Prostate gland (tissue), 2 donors: ENCODE data around the gene NUDT22. TPM values are rescaled to one million over a fixed set of nuclear protein-coding genes. Genes with fewer than 3 reads are reported as not detected.

ENCODE experiments used
- DNase-seq: peaks from one replicate; pipeline ENCODE4 v3.0.0-alpha.2; 2019; ENCODE audit warnings: low spot score
- H3K27ac ChIP-seq, 2 donors: fragments of 200-600 bp; sonication (generic); 2 replicates each; pipeline ENCODE4 v1.5.1; 2017 to 2019
- H3K27me3 ChIP-seq: fragments of 200-600 bp; sonication (generic); replicated peaks from 2 replicates; pipeline ENCODE4 v1.5.1; 2019; ENCODE audit not compliant: insufficient read depth
- H3K36me3 ChIP-seq, 2 donors: fragments of 200-600 bp; sonication (generic); 1 replicate in 1 of 2; 2 replicates in 1 of 2; pipeline versions ENCODE4 v1.5.1 to v1.8.1; 2017 to 2019
- H3K4me1 ChIP-seq: fragments of 200-600 bp; sonication (generic); replicated peaks from 2 replicates; pipeline ENCODE4 v1.5.1; 2019
- H3K4me3 ChIP-seq, 2 donors: fragments of 200-600 bp; sonication (generic); 2 replicates each; pipeline ENCODE4 v1.5.1; 2017 to 2019
- H3K9me3 ChIP-seq: fragments of 200-600 bp; sonication (generic); 2 replicates; pipeline ENCODE4 v1.5.1; 2017
- POLR2A ChIP-seq: fragments of 450-650 bp; IDR thresholded peaks from one replicate; pipeline ENCODE4 v1.6.1; 2016; ENCODE audit warnings: antibody characterized with exemption, mild to moderate bottlenecking
- POLR2AphosphoS5 ChIP-seq: sonication (generic); formaldehyde crosslinking; IDR thresholded peaks from one replicate; pipeline ENCODE4 v1.6.1; 2017; ENCODE audit warnings: antibody characterized with exemption
- WGBS: methylation state at CpG from one replicate; pipeline ENCODE4 v1.1.5; 2018; 5-methylcytosine and 5-hydroxymethylcytosine counted together
- intact Hi-C: fragments of 100-400 bp; cut with DNase I; formaldehyde crosslinking; loops from one replicate; pipeline ENCODE4 v1.14.2; 2022
- total RNA-seq, 2 donors: library from RNA; depleted of rRNA; stranded (reverse); fragments of >200 nt; gene quantifications; one replicate each; pipeline ENCODE4 v1.1.0, GENCODE V29; 2016
- TF ChIP-seq, protein P1 (sequence below), 4 experiments: fragments of 200-600 bp in 2 of 4; fragments of 450-650 bp in 2 of 4; sonication (generic) in 2 of 4; IDR thresholded peaks; 1 replicate in 3 of 4; 2 replicates in 1 of 4; pipeline ENCODE4 v1.5.1; 2016 to 2019; ENCODE audit warnings: antibody characterized with exemption in 4 of 4, mild to moderate bottlenecking in 2 of 4, moderate library complexity in 2 of 4

Gene NUDT22
- total RNA-seq, 2 donors from 2014 or later: 89.5 to 90.8 TPM

DNA sequence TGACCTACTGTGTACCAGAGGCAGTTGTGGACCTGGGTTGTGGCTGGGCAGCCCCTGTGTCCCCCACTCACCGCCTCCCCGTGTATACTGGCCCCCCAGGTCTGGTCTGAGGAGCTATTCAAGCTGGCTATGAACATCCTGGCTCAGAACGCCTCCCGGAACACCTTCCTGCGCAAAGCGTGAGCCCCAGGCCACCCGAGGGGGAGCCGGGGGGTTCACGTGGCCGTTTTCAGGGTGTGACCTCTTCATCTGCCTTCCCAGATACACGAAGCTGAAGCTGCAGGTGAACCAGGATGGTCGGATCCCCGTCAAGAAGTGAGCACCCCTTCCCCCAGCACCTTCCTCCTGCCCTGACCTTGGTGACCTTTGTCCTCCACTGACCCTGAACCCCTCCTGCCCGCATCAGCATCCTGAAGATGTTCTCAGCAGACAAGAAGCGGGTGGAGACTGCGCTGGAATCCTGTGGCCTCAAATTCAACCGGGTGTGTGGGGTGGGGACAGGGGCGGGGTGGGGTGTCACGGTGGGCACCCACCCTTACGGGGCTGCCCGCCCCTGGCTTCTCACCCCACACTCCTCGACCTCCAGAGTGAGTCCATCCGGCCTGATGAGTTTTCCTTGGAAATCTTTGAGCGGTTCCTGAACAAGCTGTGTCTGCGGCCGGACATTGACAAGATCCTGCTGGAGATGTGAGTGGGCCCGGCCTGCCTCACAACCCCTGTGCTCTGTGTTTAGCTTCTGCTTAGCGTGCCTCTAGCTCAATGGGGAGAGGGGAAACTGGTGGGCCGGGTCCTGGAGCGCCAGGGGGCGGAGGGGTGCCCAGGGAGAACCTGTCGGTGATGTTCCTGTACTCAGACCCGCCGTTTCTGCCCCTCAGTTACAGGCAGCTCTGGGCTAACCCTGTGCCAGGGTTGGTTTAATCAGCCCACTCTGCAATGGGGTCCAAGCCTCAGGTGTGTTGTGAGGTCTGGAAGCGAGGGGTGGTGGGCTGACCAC is 29.4 kb downstream of the NUDT22 start:
- Histone ChIP-seq H3K27ac (no peak overlapping the region), H3K9me3 (no peaks in the 10 kb centered on the region), H3K4me1 (peaks cover 11% of the 10 kb centered on the region), H3K4me3 (no peak overlapping the region), H3K27me3 (no peaks in the 10 kb centered on the region), H3K36me3 (peaks cover 0 to 13% of the 10 kb centered on the region in 2 donors)
- intact Hi-C loops: no loop called here
- DNase-seq: no peak
- TF ChIP-seq POLR2AphosphoS5 (no peak), POLR2A (no peak)
- TF ChIP-seq, protein P1, sequence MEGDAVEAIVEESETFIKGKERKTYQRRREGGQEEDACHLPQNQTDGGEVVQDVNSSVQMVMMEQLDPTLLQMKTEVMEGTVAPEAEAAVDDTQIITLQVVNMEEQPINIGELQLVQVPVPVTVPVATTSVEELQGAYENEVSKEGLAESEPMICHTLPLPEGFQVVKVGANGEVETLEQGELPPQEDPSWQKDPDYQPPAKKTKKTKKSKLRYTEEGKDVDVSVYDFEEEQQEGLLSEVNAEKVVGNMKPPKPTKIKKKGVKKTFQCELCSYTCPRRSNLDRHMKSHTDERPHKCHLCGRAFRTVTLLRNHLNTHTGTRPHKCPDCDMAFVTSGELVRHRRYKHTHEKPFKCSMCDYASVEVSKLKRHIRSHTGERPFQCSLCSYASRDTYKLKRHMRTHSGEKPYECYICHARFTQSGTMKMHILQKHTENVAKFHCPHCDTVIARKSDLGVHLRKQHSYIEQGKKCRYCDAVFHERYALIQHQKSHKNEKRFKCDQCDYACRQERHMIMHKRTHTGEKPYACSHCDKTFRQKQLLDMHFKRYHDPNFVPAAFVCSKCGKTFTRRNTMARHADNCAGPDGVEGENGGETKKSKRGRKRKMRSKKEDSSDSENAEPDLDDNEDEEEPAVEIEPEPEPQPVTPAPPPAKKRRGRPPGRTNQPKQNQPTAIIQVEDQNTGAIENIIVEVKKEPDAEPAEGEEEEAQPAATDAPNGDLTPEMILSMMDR (IDR thresholded peaks at IDR 0.05): no peak
- 78% methylated on average over 33 of the region's 35 CpGs for WGBS

DNA sequence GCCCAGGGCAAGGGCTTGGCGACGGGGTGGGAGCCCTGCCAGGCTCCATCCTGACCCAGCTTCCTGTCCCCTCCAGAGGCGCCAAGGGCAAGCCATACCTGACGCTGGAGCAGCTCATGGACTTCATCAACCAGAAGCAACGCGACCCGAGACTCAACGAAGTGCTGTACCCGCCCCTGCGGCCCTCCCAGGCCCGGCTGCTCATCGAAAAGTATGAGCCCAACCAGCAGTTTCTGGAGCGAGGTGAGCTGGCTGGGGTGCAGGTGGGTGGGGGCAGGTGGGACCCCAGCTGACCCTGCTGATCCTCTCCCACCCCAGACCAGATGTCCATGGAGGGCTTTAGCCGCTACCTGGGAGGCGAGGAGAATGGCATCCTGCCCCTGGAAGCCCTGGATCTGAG is 30.2 kb downstream of the NUDT22 start:
- TF ChIP-seq POLR2AphosphoS5 (no peak), POLR2A (no peak)
- TF ChIP-seq, protein P1 (IDR thresholded peaks at IDR 0.05): no peak
- WGBS: 88% methylated on average over 15 of the region's 15 CpGs
- intact Hi-C loops: no loop called here
- Histone ChIP-seq H3K27me3 (no peaks in the 10 kb centered on the region), H3K4me1 (peaks cover 11% of the 10 kb centered on the region), H3K27ac (no peak overlapping the region), H3K9me3 (no peaks in the 10 kb centered on the region), H3K36me3 (peaks cover 0 to 13% of the 10 kb centered on the region in 2 donors), H3K4me3 (no peak overlapping the region)
- no peak for DNase-seq

DNA sequence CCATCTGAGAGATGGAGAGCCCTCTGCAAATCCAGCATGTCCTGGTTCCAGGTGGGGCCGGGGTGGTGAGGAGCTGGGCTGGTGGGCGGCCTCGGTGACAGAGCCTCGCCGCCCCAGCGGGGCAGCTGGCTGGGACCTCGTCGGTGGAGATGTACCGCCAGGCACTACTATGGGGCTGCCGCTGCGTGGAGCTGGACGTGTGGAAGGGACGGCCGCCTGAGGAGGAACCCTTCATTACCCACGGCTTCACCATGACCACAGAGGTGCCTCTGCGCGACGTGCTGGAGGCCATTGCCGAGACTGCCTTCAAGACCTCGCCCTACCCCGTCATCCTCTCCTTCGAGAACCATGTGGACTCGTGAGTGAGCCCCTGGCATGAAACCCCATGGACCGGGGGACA is 32.3 kb downstream of the NUDT22 start:
- no peaks in the 10 kb centered on the region for H3K27me3 ChIP-seq
- H3K4me3 ChIP-seq: no peak overlapping the region
- H3K36me3 ChIP-seq: peaks cover 0 to 19% of the 10 kb centered on the region in 2 donors
- no peaks in the 10 kb centered on the region for H3K9me3 ChIP-seq
- intact Hi-C loops: no loop called here
- TF ChIP-seq POLR2AphosphoS5 (no peak), POLR2A (no peak)
- TF ChIP-seq, protein P1 (IDR thresholded peaks at IDR 0.05): no peak
- no peak for DNase-seq
- 91% methylated on average over 20 of the region's 24 CpGs for WGBS
- H3K4me1 ChIP-seq: no peaks in the 10 kb centered on the region
- H3K27ac ChIP-seq: no peak overlapping the region

DNA sequence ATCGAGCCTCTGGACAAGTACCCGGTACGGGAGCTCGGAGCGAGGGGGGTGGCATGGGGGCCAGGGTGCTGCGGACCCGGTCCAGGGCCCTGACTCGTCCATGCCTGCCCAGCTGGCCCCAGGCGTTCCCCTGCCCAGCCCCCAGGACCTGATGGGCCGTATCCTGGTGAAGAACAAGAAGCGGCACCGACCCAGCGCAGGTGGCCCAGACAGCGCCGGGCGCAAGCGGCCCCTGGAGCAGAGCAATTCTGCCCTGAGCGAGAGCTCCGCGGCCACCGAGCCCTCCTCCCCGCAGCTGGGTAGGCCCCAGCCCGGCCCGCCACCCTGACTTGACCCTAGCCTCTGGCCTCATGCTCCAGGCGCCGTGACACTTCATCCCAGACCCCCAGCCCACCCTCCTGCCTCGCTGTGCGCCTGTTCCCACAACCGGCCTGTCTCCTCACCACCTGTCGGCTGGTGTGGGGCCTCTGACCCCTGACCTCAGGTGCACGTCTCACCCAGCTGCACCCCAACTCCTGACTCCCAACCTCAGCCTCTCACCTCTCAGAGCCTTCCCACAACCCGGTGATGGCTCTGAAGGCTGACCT is 33.0 kb downstream of the NUDT22 start:
- Histone ChIP-seq H3K27ac (no peak overlapping the region), H3K4me1 (no peaks in the 10 kb centered on the region), H3K4me3 (no peak overlapping the region), H3K9me3 (no peaks in the 10 kb centered on the region), H3K27me3 (no peaks in the 10 kb centered on the region), H3K36me3 (peaks cover 0 to 19% of the 10 kb centered on the region in 2 donors)
- TF ChIP-seq, protein P1 (IDR thresholded peaks at IDR 0.05): no peak
- TF ChIP-seq POLR2AphosphoS5: no peak
- 93% methylated on average over 30 of the region's 32 CpGs for WGBS
- no peak for DNase-seq
- intact Hi-C loops: no loop called here
